K562 (cell line): Measurements from ENCODE around the gene SLC39A11. TPM values are rescaled to one million over a fixed set of nuclear protein-coding genes. Genes with fewer than 3 reads are reported as not detected.

Experiments used
- ATAC-seq: fragments of 200-7000 bp; cut with Tn5 transposase; 3 replicates; pipeline ENCODE4 v1.9.1; 2020; ENCODE audit warnings: moderate library complexity
- BruUV-seq: library from RNA; stranded (reverse); fragments of 400-500 nt; replicated peaks from 2 replicates; lab custom pipeline; 2021; lab: Mats Ljungman, UMichigan
- CTCF ChIA-PET: fragments of 300-600 bp; formaldehyde crosslinking; extraction: SDS; loops from one replicate; lab custom pipeline; 2021; ENCODE audit warnings: low intra/inter-chr PET ratio; lab: Yijun Ruan, JAX
- POLR2A ChIA-PET: fragments of 300-600, 350-650 bp; sonication (Branson Sonifier 250); formaldehyde crosslinking; extraction: SDS; loops from one replicate; lab custom pipeline; 2021; ENCODE audit warnings: antibody characterized with exemption, inconsistent platforms; lab: Yijun Ruan, JAX
- DNase-seq, 4 experiments: peaks; one replicate each; pipeline versions ENCODE4 v3.0.0 to v3.0.0-alpha.2; 2011 to 2018; ENCODE audit warnings: low spot score in 3 of 4, mixed read lengths in 3 of 4; ENCODE audit errors: extremely low read depth in 1 of 4
- FAIRE-seq: peaks from 2 replicates; lab custom pipeline; 2011; peaks lifted over from hg19 to GRCh38; lab: Jason Lieb, UNC
- H2AFZ ChIP-seq: 2 replicates; pipeline ENCODE4 v1.6.0; 2011; ENCODE audit warnings: low read depth, low read length, control low read depth, inconsistent platforms
- H3K27ac ChIP-seq: fragments of 200-600 bp; 3 replicates; pipeline ENCODE4 v1.8.0; 2011; ENCODE audit warnings: low read depth, mild to moderate bottlenecking, control low read depth, inconsistent platforms, low read length, moderate library complexity, mixed read lengths; ENCODE audit errors: extremely low read depth
- H3K27me3 ChIP-seq, 2 experiments: fragments of 300-600 bp in 1 of 2; 2 replicates in 1 of 2; 3 replicates in 1 of 2; pipeline versions ENCODE4 v1.6.0 to v1.8.0; 2011; ENCODE audit warnings: inconsistent platforms in 2 of 2, low read length in 2 of 2, mild to moderate bottlenecking in 1 of 2, mixed read lengths in 1 of 2, moderate library complexity in 1 of 2; ENCODE audit not compliant: control insufficient read depth in 2 of 2, insufficient read depth in 2 of 2
- H3K36me3 ChIP-seq: fragments of 300-600 bp; 3 replicates; pipeline ENCODE4 v1.8.0; 2011; ENCODE audit warnings: mild to moderate bottlenecking, low read length, inconsistent platforms; ENCODE audit not compliant: control insufficient read depth, insufficient read depth
- H3K4me1 ChIP-seq, 2 experiments: fragments of 200-600 bp in 1 of 2; replicated peaks in 1 of 2; 2 replicates in 1 of 2; 3 replicates in 1 of 2; pipeline versions ENCODE4 v1.5.1 to v1.8.0; 2011; ENCODE audit warnings: inconsistent platforms in 2 of 2, low read length in 2 of 2, mild to moderate bottlenecking in 1 of 2, mixed read lengths in 1 of 2, moderate library complexity in 1 of 2; ENCODE audit not compliant: control insufficient read depth in 2 of 2, insufficient read depth in 2 of 2
- H3K4me2 ChIP-seq: 2 replicates; pipeline ENCODE4 v1.6.1; 2011; ENCODE audit warnings: low read length, control low read depth, inconsistent platforms, mixed read lengths; ENCODE audit not compliant: insufficient read depth
- H3K4me3 ChIP-seq: fragments of 200-600 bp; sonication (generic), shearing (Covaris generic); 2 replicates; pipeline ENCODE4 v1.5.1; 2016; ENCODE audit warnings: control low read depth, inconsistent platforms
- H3K79me2 ChIP-seq: fragments of 200-600 bp; 3 replicates; pipeline ENCODE4 v1.8.0; 2011; ENCODE audit warnings: low read length, inconsistent platforms; ENCODE audit not compliant: control insufficient read depth, insufficient read depth
- H3K9ac ChIP-seq, 2 experiments: 2 replicates each; pipeline versions ENCODE4 v1.6.0 to v1.6.1; 2011; ENCODE audit warnings: low read depth in 2 of 2, low read length in 2 of 2, control low read depth in 1 of 2, inconsistent platforms in 1 of 2, mild to moderate bottlenecking in 1 of 2, mixed read lengths in 1 of 2; ENCODE audit not compliant: insufficient read depth in 1 of 2
- H3K9me1 ChIP-seq: one replicate; pipeline ENCODE4 v1.6.0; 2011; ENCODE audit warnings: inconsistent platforms, mild to moderate bottlenecking, low read length, moderate library complexity; ENCODE audit not compliant: control insufficient read depth, insufficient read depth
- H3K9me3 ChIP-seq: replicated peaks from 2 replicates; pipeline ENCODE4 v1.5.1; 2011; ENCODE audit warnings: low read depth, low read length, inconsistent platforms; ENCODE audit not compliant: control insufficient read depth, insufficient read depth
- H4K20me1 ChIP-seq: replicated peaks from 2 replicates; pipeline ENCODE4 v1.6.1; 2011; ENCODE audit warnings: low read length, inconsistent platforms, mixed read lengths; ENCODE audit not compliant: control insufficient read depth, insufficient read depth
- ELK1 ChIP-seq: sonication (generic); formaldehyde crosslinking; IDR thresholded peaks from 2 replicates; pipeline ENCODE4 v1.8.1; 2022; ENCODE audit warnings: missing genetic modification reagents
- FOXM1 ChIP-seq, 2 experiments: fragments of 450-650 bp in 1 of 2; sonication (generic) in 1 of 2; formaldehyde crosslinking in 1 of 2; IDR thresholded peaks; 2 replicates each; pipeline versions ENCODE4 v1.6.1 to v1.9.0; 2017 to 2022; ENCODE audit warnings: low read depth in 2 of 2, mild to moderate bottlenecking in 2 of 2, missing genetic modification reagents in 1 of 2, moderate library complexity in 1 of 2
- IRF9 ChIP-seq: fragments of 450-650 bp; IDR thresholded peaks from 2 replicates; pipeline ENCODE4 v1.6.1; 2016; ENCODE audit warnings: missing biosample characterization, missing genetic modification characterization
- MLX ChIP-seq, 2 experiments: fragments of 450-650 bp in 1 of 2; sonication (generic) in 1 of 2; formaldehyde crosslinking; conservative IDR thresholded peaks; 2 replicates each; pipeline versions ENCODE4 v1.4.0 to v1.8.1; 2020 to 2022; ENCODE audit warnings: mild to moderate bottlenecking in 1 of 2, missing genetic modification reagents in 1 of 2
- PYGO2 ChIP-seq: fragments of 450-650 bp; IDR thresholded peaks from 2 replicates; pipeline ENCODE4 v1.6.1; 2016; ENCODE audit warnings: mild to moderate bottlenecking, missing genetic modification characterization, moderate library complexity, missing compliant biosample characterization
- THRAP3 ChIP-seq: fragments of 450-650 bp; IDR thresholded peaks from 2 replicates; pipeline ENCODE4 v1.6.1; 2016; ENCODE audit warnings: mild to moderate bottlenecking, inconsistent platforms, borderline replicate concordance
- ZBED1 ChIP-seq: IDR thresholded peaks from 2 replicates; pipeline ENCODE4 v1.6.1; 2014
- ZBTB26 ChIP-seq: fragments of 450-650 bp; formaldehyde crosslinking; IDR thresholded peaks from 2 replicates; pipeline ENCODE4 v1.4.0; 2022; ENCODE audit warnings: missing genetic modification characterization
- ZNF280A ChIP-seq: fragments of 450-650 bp; IDR thresholded peaks from 2 replicates; pipeline ENCODE4 v1.6.1; 2018; ENCODE audit warnings: mild to moderate bottlenecking, low read depth; ENCODE audit not compliant: partially characterized antibody
- ZNF347 ChIP-seq: fragments of 450-650 bp; formaldehyde crosslinking; IDR thresholded peaks from 2 replicates; pipeline ENCODE4 v1.4.0; 2020; ENCODE audit warnings: low read depth, mild to moderate bottlenecking, moderate library complexity
- ZNF644 ChIP-seq: fragments of 200-800 bp; sonication (Bioruptor generic); IDR thresholded peaks from 2 replicates; pipeline ENCODE4 v1.6.1; 2016; ENCODE audit warnings: low read depth, missing genetic modification characterization, missing compliant biosample characterization
- WGBS: fragments of 100-300 bp; shearing (Covaris generic); methylation state at CpG from one replicate; pipeline ENCODE4 v1.1.6; 2016; ENCODE audit warnings: low coverage, mixed read lengths; ENCODE audit not compliant: insufficient coverage; ENCODE audit errors: missing lambda C conversion rate; 5-methylcytosine and 5-hydroxymethylcytosine counted together
- in situ Hi-C: fragments of 300-500 bp; cut with MboI; formaldehyde crosslinking; loops from 4 replicates; pipeline ENCODE4 v1.15.0; 2018; ENCODE audit warnings: inconsistent platforms, mixed read lengths
- intact Hi-C: fragments of 100-400 bp; cut with micrococcal nuclease; formaldehyde crosslinking; loops from 2 replicates; pipeline ENCODE4 v1.14.2; 2022
- polyA plus RNA-seq, 8 experiments: library from polyadenylated mRNA; depleted of rRNA in 4 of 8; stranded (reverse) in 5 of 8; unstranded in 3 of 8; fragments of >200 nt; fragmentation: Nextera tagmentation in 2 of 8; fragmentation: Illumina TruSeq in 1 of 8; extraction: Ambion mirVana in 2 of 8; extraction: Trizol in 1 of 8; gene quantifications; 2 replicates each; pipeline versions ENCODE4 v1.2.1 to v1.2.3, GENCODE V29; 2011 to 2014; ENCODE audit warnings: inconsistent platforms in 1 of 8, missing spikeins in 1 of 8
- total RNA-seq, 7 experiments: library from RNA; depleted of rRNA in 6 of 7; stranded (reverse); fragments of >200 nt in 6 of 7; fragmentation: Illumina TruSeq in 2 of 7; extraction: Trizol in 2 of 7; gene quantifications; 2 replicates each; pipeline versions ENCODE4 v1.2.1 to v1.2.3, GENCODE V29; 2011 to 2021; ENCODE audit warnings: low replicate concordance in 1 of 7

SLC39A11 gene
- total and polyA plus RNA-seq, 9 of the 15 experiments (the other 6 are each of a cell fraction or from before 2014, with no cell fraction given): 10.5 to 26.4 (median 13.4) TPM

- no peak for ATAC-seq
- Histone ChIP-seq H3K27ac (no peak overlapping the region), H4K20me1 (no peaks in the 10 kb centered on the region), H2AFZ (no peak overlapping the region), H3K4me1 (no peaks in the 10 kb centered on the region), H3K9ac (no peak overlapping the region), H3K36me3 (0 out of 3 replicates have a peak, but pooled peaks cover 2% of the 10 kb centered on the region), H3K4me2 (no peak overlapping the region), H3K9me1 (no peaks in the 10 kb centered on the region), H3K27me3 (no peaks in the 10 kb centered on the region), H3K9me3 (no peaks in the 10 kb centered on the region), H3K4me3 (no peak overlapping the region), H3K79me2 (no peaks in the 10 kb centered on the region)
- POLR2A ChIA-PET: no interaction called here
- FAIRE-seq: no peak
- WGBS: 88% methylated on average over 8 of the region's 8 CpGs
- intact Hi-C loops (no loop called here), in situ Hi-C loops (no loop called here)
- BruUV-seq: no TSS peak
- TF ChIP-seq MLX (CRISPR knock-in tag; conservative IDR thresholded peaks at IDR 0.05): no peak
- TF ChIP-seq ZBTB26 (CRISPR knock-in tag): no peak
- TF ChIP-seq ZNF644: no peak
- no peak for TF ChIP-seq ZNF280A
- no peak for TF ChIP-seq FOXM1 (IDR thresholded peaks at IDR 0.05; ENCODE audit: low read depth)
- no peak for TF ChIP-seq FOXM1 (CRISPR knock-in tag; IDR thresholded peaks at IDR 0.05; ENCODE audit: low read depth)
- no peak for TF ChIP-seq PYGO2 (tag)
- TF ChIP-seq ZNF347 (CRISPR knock-in tag): no peak
- no peak for TF ChIP-seq THRAP3
- no peak for TF ChIP-seq IRF9 (tag)
- TF ChIP-seq ZBED1: no peak
- TF ChIP-seq ELK1 (CRISPR knock-in tag): no peak
- no peak for DNase-seq
- CTCF ChIA-PET: no interaction called here
These were observed 356.9 kb downstream of the SLC39A11 start for GRCh38 chr17:72735592-72735991.
